Neuronal stem cell (in vitro differentiated cells): ENCODE results near the gene MYEOV.

Experiments
- DNase-seq: peaks from one replicate; pipeline ENCODE4 v3.0.0-alpha.2; 2013; ENCODE audit warnings: low spot score
- H2AFZ ChIP-seq: one replicate; pipeline ENCODE4 v1.6.1; 2013; ENCODE audit warnings: mild to moderate bottlenecking, low read length, inconsistent platforms
- H2AK5ac ChIP-seq: 2 replicates; pipeline ENCODE4 v1.6.1; 2013; ENCODE audit warnings: low read depth, mild to moderate bottlenecking, inconsistent platforms, low read length, moderate library complexity, mixed read lengths
- H2BK120ac ChIP-seq: 2 replicates; pipeline ENCODE4 v1.6.1; 2013; ENCODE audit warnings: low read depth, mild to moderate bottlenecking, inconsistent platforms, low read length, moderate library complexity, mixed read lengths
- H2BK12ac ChIP-seq: one replicate; pipeline ENCODE4 v1.6.1; 2013; ENCODE audit warnings: low read length, inconsistent platforms
- H2BK15ac ChIP-seq: 2 replicates; pipeline ENCODE4 v1.6.1; 2013; ENCODE audit warnings: mild to moderate bottlenecking, low read length, inconsistent platforms, mixed read lengths
- H2BK5ac ChIP-seq: one replicate; pipeline ENCODE4 v1.6.1; 2013; ENCODE audit warnings: inconsistent platforms, mild to moderate bottlenecking, low read length, moderate library complexity
- H3K14ac ChIP-seq: one replicate; pipeline ENCODE4 v1.6.1; 2013; ENCODE audit warnings: low read length, inconsistent platforms
- H3K18ac ChIP-seq: 2 replicates; pipeline ENCODE4 v1.6.1; 2013; ENCODE audit warnings: low read length, inconsistent platforms
- H3K23ac ChIP-seq: 2 replicates; pipeline ENCODE4 v1.6.1; 2013; ENCODE audit warnings: low read depth, mild to moderate bottlenecking, mixed read lengths, low read length, inconsistent platforms; ENCODE audit not compliant: poor library complexity
- H3K27ac ChIP-seq: replicated peaks from 3 replicates; pipeline ENCODE4 v1.5.1; 2013; ENCODE audit warnings: low read length, inconsistent platforms
- H3K27me3 ChIP-seq, 3 experiments: 2 replicates each; pipeline ENCODE4 v1.6.1; 2013; ENCODE audit warnings: low read length in 3 of 3, mild to moderate bottlenecking in 2 of 3, inconsistent platforms in 1 of 3, low read depth in 1 of 3, mixed read lengths in 1 of 3, moderate library complexity in 1 of 3; ENCODE audit not compliant: control insufficient read depth in 3 of 3, insufficient read depth in 3 of 3
- H3K36me3 ChIP-seq, 2 donors: replicated peaks in 1 of 2; 2 replicates each; pipeline ENCODE4 v1.6.1; 2013; ENCODE audit warnings: low read length in 2 of 2; ENCODE audit not compliant: control insufficient read depth in 2 of 2, insufficient read depth in 2 of 2
- H3K4ac ChIP-seq: 2 replicates; pipeline ENCODE4 v1.6.1; 2013; ENCODE audit warnings: inconsistent platforms, mild to moderate bottlenecking, low read length, moderate library complexity
- H3K4me1 ChIP-seq, 2 donors: 1 replicate in 1 of 2; 2 replicates in 1 of 2; pipeline ENCODE4 v1.6.1; 2013; ENCODE audit warnings: low read length in 2 of 2, low read depth in 1 of 2; ENCODE audit not compliant: control insufficient read depth in 2 of 2, insufficient read depth in 1 of 2
- H3K4me2 ChIP-seq: one replicate; pipeline ENCODE4 v1.6.1; 2013; ENCODE audit warnings: mild to moderate bottlenecking, low read length, inconsistent platforms; ENCODE audit not compliant: insufficient read depth, poor library complexity, severe bottlenecking
- H3K4me3 ChIP-seq, 2 donors: 2 replicates each; pipeline ENCODE4 v1.5.1; 2013; ENCODE audit warnings: low read length in 2 of 2, mild to moderate bottlenecking in 2 of 2, inconsistent platforms in 1 of 2, moderate library complexity in 1 of 2
- H3K79me1 ChIP-seq: one replicate; pipeline ENCODE4 v1.6.1; 2013; ENCODE audit warnings: low read depth, mild to moderate bottlenecking, inconsistent platforms, low read length, moderate library complexity
- H3K9ac ChIP-seq: one replicate; pipeline ENCODE4 v1.6.1; 2013; ENCODE audit warnings: mild to moderate bottlenecking, low read depth, low read length, inconsistent platforms; ENCODE audit not compliant: poor library complexity
- H3K9me3 ChIP-seq, 2 donors: replicated peaks in 1 of 2; 2 replicates each; pipeline versions ENCODE3 to v1.6.1; 2013; ENCODE audit warnings: low read length in 2 of 2, mild to moderate bottlenecking in 2 of 2, inconsistent platforms in 1 of 2, low read depth in 1 of 2, mixed read lengths in 1 of 2, moderate library complexity in 1 of 2; ENCODE audit not compliant: control insufficient read depth in 2 of 2, insufficient read depth in 1 of 2
- H4K8ac ChIP-seq: one replicate; pipeline ENCODE4 v1.6.1; 2013; ENCODE audit warnings: low read depth, mild to moderate bottlenecking, inconsistent platforms, low read length, moderate library complexity
- H4K91ac ChIP-seq: one replicate; pipeline ENCODE4 v1.6.1; 2013; ENCODE audit warnings: low read length, low read depth, mild to moderate bottlenecking, inconsistent platforms; ENCODE audit not compliant: poor library complexity
- WGBS, 2 donors: extraction: QIAGEN DNeasy Blood & Tissue Kit; methylation state at CpG; one replicate each; pipeline ENCODE4 v1.1.7; 2013; ENCODE audit warnings: missing lambda C conversion rate in 2 of 2, mixed read lengths in 1 of 2; ENCODE audit not compliant: insufficient read length in 2 of 2, insufficient replicate concordance in 1 of 2; ENCODE audit errors: extremely low coverage in 2 of 2; 5-methylcytosine and 5-hydroxymethylcytosine counted together

The MYEOV gene

DNA sequence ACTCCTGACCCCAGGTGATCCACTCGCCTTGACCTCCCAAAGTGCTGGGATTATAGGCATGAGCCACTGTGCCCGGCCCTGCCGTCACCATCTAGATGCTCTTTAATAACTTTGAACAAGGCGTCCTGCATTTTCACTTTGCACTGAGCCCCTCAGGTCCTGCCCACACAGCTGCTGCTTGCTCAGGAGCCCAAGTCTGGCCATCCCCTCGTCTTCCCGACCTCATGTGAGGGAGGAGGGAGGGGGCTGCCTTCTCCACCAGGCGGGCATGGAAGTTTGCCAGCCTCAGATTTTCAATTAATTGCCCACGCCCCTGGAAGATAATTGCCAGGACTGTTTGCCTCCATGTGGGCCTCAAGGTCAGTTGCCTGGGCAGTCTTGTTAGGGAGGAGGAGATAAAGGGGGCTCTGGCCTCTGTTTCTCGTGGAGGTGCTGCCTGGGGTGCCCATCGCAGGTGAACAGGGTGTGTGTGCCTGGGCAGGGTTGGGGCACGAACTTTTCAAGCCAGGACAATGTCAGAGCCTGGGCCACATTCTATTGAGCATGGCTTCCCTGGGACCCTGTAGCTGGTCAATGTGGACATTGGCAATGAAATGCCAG lies 27.9 kb upstream of the MYEOV start:
- no peak overlapping the region for H3K9ac ChIP-seq
- no peak overlapping the region for H2BK120ac ChIP-seq
- no peak overlapping the region for H3K4ac ChIP-seq
- no peak overlapping the region for H3K14ac ChIP-seq
- no peak overlapping the region for H2BK5ac ChIP-seq
- no peak overlapping the region for H2AFZ ChIP-seq
- H2BK15ac ChIP-seq, result no peak overlapping the region
- WGBS, 2 donors, result no CpG with 5 or more reads among the region's 11 CpGs
- no peak overlapping the region for H3K4me3 ChIP-seq
- no peak overlapping the region for H2AK5ac ChIP-seq
- no peak for DNase-seq
- H3K23ac ChIP-seq, result peak overlapping the region; percentile 47
- H3K4me1 ChIP-seq, result peaks cover 0 to 2% of the 10 kb centered on the region in 2 donors
- no peak overlapping the region for H2BK12ac ChIP-seq
- H3K4me2 ChIP-seq, result no peak overlapping the region
- H4K91ac ChIP-seq, result no peak overlapping the region
- no peaks in the 10 kb centered on the region for H3K79me1 ChIP-seq
- H3K36me3 ChIP-seq, result no peaks in the 10 kb centered on the region
- H4K8ac ChIP-seq, result no peak overlapping the region
- no peak overlapping the region for H3K27ac ChIP-seq
- H3K18ac ChIP-seq, result no peak overlapping the region
- H3K27me3 ChIP-seq, result no peaks in the 10 kb centered on the region
- peaks cover 0 to 2% of the 10 kb centered on the region in 2 donors for H3K9me3 ChIP-seq

DNA sequence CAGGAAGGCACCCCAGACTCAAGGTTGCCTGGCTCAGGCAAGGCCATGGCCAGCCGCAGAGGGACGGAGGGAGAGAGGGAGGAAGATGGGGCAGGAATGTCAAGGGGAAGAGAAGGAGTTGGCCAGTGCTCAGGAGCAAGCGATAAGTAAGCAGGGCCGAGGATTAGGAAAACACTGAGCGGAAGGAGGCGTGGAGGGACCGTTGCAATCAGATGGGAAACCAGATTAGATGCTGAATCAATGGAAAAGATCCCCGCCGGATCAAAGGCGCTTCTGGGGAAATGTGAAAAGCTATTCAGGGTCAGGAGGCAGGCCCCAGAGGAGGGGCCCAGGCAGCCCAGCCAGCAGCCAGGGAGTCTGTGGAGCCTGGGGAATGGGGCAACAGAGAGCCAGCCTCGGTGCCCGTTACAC lies 26.6 kb upstream of the MYEOV start:
- Histone ChIP-seq H3K18ac (peak overlapping the region; percentile 11), H3K4me2 (no peak overlapping the region), H4K8ac (no peak overlapping the region), H2BK5ac (no peak overlapping the region), H3K4me1 (peaks cover 0 to 2% of the 10 kb centered on the region in 2 donors), H3K4me3 (no peak overlapping the region), H2BK15ac (no peak overlapping the region), H4K91ac (no peak overlapping the region), H2BK12ac (no peak overlapping the region), H3K36me3 (no peaks in the 10 kb centered on the region), H3K14ac (no peak overlapping the region), H3K79me1 (no peaks in the 10 kb centered on the region), H2AK5ac (peak overlapping the region; percentile 11), H2AFZ (no peak overlapping the region), H2BK120ac (no peak overlapping the region), H3K4ac (no peak overlapping the region), H3K9me3 (peaks cover 0 to 2% of the 10 kb centered on the region in 2 donors), H3K23ac (no peak overlapping the region), H3K9ac (peak overlapping the region; percentile 53), H3K27ac (no peak overlapping the region), H3K27me3 (no peaks in the 10 kb centered on the region)
- no peak for DNase-seq
- WGBS, 2 donors, result no CpG with 5 or more reads among the region's 12 CpGs

DNA sequence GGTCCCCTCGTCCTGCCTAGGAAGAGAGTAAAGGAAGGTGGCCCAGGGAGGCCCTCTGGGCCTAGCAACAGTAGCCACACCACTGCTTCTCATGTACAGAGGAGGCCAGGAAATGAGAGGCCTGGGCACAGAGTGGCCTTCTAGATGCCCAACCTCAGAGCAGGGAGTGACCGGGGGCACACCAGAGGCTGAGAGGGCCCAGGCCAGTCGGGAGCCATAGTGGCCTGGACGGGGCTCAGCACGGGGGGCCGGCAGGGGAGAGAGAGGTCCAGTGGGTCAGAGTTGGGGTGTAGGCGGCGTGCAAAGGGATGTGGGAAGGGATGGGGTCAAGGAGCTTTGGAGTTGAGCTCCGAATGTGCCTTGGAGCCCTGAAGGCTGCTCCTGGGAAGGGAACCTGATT lies 25.0 kb upstream of the MYEOV start:
- Histone ChIP-seq H2BK5ac (no peak overlapping the region), H3K36me3 (no peaks in the 10 kb centered on the region), H3K4me3 (no peak overlapping the region), H4K8ac (no peak overlapping the region), H3K9ac (no peak overlapping the region), H3K4me2 (no peak overlapping the region), H3K79me1 (no peaks in the 10 kb centered on the region), H2AK5ac (peak overlapping the region; percentile 87), H4K91ac (no peak overlapping the region), H3K9me3 (no peaks in the 10 kb centered on the region), H3K23ac (no peak overlapping the region), H2BK120ac (peak overlapping the region; percentile 21), H3K4me1 (peaks cover 0 to 2% of the 10 kb centered on the region in 2 donors), H3K4ac (no peak overlapping the region), H2BK12ac (no peak overlapping the region), H3K18ac (peak overlapping the region; percentile 63), H3K27me3 (peaks cover 0 to 5% (median 0%) of the 10 kb centered on the region in 3 experiments), H2BK15ac (peak overlapping the region; percentile 33), H3K27ac (no peak overlapping the region), H3K14ac (no peak overlapping the region), H2AFZ (no peak overlapping the region)
- no CpG with 5 or more reads among the region's 9 CpGs for WGBS, 2 donors
- no peak for DNase-seq

- H3K14ac ChIP-seq, result no peak overlapping the region
- H3K9me3 ChIP-seq, result no peaks in the 10 kb centered on the region
- H3K4ac ChIP-seq, result no peak overlapping the region
- peak overlapping the region; percentile 75 for H2BK15ac ChIP-seq
- H2AK5ac ChIP-seq, result peak overlapping the region; percentile 89
- H3K23ac ChIP-seq, result no peak overlapping the region
- H4K91ac ChIP-seq, result no peak overlapping the region
- H2AFZ ChIP-seq, result no peak overlapping the region
- WGBS, 2 donors, result no CpG with 5 or more reads among the region's 4 CpGs
- H2BK12ac ChIP-seq, result no peak overlapping the region
- peak overlapping the region; percentile 77 for H2BK5ac ChIP-seq
- H4K8ac ChIP-seq, result no peak overlapping the region
- H2BK120ac ChIP-seq, result peak overlapping the region; percentile 21
- no peaks in the 10 kb centered on the region for H3K79me1 ChIP-seq
- H3K4me2 ChIP-seq, result no peak overlapping the region
- H3K27ac ChIP-seq, result no peak overlapping the region
- H3K4me3 ChIP-seq, result no peak overlapping the region
- peaks cover 0 to 6% (median 0%) of the 10 kb centered on the region in 3 experiments for H3K27me3 ChIP-seq
- no peak for DNase-seq
- H3K4me1 ChIP-seq, result peaks cover 0 to 2% of the 10 kb centered on the region in 2 donors
- H3K36me3 ChIP-seq, result no peaks in the 10 kb centered on the region
- H3K18ac ChIP-seq, result peak overlapping the region; percentile 91
- H3K9ac ChIP-seq, result no peak overlapping the region
These were observed 24.6 kb upstream of the MYEOV start for GRCh38 chr11:69269388-69269787.
